Measurements from ENCODE around the gene MCIDAS. TPM values are rescaled to one million over a fixed set of nuclear protein-coding genes. Genes with fewer than 3 reads are reported as not detected.
A peak's percentile ranks its signal among the peaks of the same experiment; 100 is the strongest.

Gene MCIDAS
- polyA plus RNA-seq, 3 donors, result not detected

DNA sequence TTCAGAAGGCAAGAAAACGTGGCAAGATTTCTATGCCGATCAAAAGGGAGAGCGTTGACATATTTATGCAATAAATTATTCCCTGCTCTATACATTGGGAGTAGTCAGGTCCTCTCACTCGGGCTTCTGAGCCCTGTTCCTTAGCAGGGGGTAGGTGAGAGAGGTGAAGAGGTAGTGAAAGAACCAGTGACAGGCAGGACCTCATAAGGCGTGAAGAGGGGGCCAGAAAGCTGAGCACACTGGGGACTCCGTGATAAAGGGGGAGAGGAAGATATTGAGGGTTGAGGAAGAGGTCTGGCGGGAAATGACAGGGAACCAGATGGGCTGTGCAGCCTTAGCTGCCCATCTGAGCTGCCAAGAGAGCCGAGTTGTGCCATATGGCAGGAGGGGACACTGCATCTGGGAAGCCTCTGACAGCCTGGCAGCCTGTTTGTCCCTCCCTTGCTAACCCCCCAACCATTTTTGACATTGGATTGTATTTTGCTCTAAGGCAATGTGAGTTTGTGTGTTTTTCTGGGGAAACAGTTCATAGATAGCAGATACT is 53.4 kb downstream of the MCIDAS start:
- Mint-ChIP-seq H3K4me1 (peaks cover 36% of the 10 kb centered on the region), H3K27me3 (ENCODE audit: low read depth in 3 of 3) (peaks cover 66 to 78% (median 71%) of the 10 kb centered on the region in 3 donors), H3K9me3 (peaks cover 2 to 22% (median 7%) of the 10 kb centered on the region in 7 donors), H3K4me3 (peak overlapping the region; percentile 77 to 94), H3K36me3 (peaks cover 0 to 7% of the 10 kb centered on the region in 2 donors), H3K27ac (peak overlapping the region in 4 of 7 donors; percentile 56 to 81 (median 68))
- DNase-seq, result no peak
- Histone ChIP-seq H3K9me3 (replicated peaks in 1 of 2; ENCODE audit: control insufficient read depth in 1 of 2, insufficient read depth in 1 of 2, low read length in 2 of 2) (peaks cover 0 to 13% of the 10 kb centered on the region in 2 donors), H3K36me3 (replicated peaks in 1 of 2; ENCODE audit: control insufficient read depth in 1 of 2, insufficient read depth in 2 of 2, low read length in 2 of 2) (no peaks in the 10 kb centered on the region), H3K27ac (ENCODE audit: low read depth in 1 of 2, low read length in 2 of 2) (peak overlapping the region in 1 of 2 donors; percentile 21), H4K20me1 (ENCODE audit: insufficient read depth, low read length) (no peaks in the 10 kb centered on the region), H3K27me3 (ENCODE audit: control insufficient read depth in 2 of 2, insufficient read depth in 2 of 2, low read length in 2 of 2) (peaks cover 60 to 78% of the 10 kb centered on the region in 2 donors), H3K4me3 (replicated peaks in 1 of 3; ENCODE audit: low read depth in 2 of 3, low read length in 3 of 3) (peak overlapping the region; percentile 41 to 73 (median 55)), H3K79me2 (ENCODE audit: insufficient read depth, low read length) (no peaks in the 10 kb centered on the region), H3K4me1 (ENCODE audit: control insufficient read depth in 1 of 2, insufficient read depth in 2 of 2, low read length in 2 of 2) (peaks cover 32 to 34% of the 10 kb centered on the region in 2 donors), H3K9ac (ENCODE audit: insufficient read depth, low read length, poor library complexity, severe bottlenecking) (no peak overlapping the region), H3K4me2 (replicated peaks; ENCODE audit: extremely low read depth, low read length, poor library complexity, severe bottlenecking) (peak overlapping the region; percentile 77), H2AFZ (ENCODE audit: insufficient read depth, low read depth, low read length, poor library complexity, severe bottlenecking) (peak overlapping the region; percentile 73)
- WGBS (ENCODE audit: insufficient coverage), result 0% methylated on average over 4 of the region's 8 CpGs
- TF ChIP-seq, protein P1, sequence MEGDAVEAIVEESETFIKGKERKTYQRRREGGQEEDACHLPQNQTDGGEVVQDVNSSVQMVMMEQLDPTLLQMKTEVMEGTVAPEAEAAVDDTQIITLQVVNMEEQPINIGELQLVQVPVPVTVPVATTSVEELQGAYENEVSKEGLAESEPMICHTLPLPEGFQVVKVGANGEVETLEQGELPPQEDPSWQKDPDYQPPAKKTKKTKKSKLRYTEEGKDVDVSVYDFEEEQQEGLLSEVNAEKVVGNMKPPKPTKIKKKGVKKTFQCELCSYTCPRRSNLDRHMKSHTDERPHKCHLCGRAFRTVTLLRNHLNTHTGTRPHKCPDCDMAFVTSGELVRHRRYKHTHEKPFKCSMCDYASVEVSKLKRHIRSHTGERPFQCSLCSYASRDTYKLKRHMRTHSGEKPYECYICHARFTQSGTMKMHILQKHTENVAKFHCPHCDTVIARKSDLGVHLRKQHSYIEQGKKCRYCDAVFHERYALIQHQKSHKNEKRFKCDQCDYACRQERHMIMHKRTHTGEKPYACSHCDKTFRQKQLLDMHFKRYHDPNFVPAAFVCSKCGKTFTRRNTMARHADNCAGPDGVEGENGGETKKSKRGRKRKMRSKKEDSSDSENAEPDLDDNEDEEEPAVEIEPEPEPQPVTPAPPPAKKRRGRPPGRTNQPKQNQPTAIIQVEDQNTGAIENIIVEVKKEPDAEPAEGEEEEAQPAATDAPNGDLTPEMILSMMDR (IDR thresholded peaks at IDR 0.05), result no peak
- intact Hi-C loops (cut with micrococcal nuclease), result no loop called here

DNA sequence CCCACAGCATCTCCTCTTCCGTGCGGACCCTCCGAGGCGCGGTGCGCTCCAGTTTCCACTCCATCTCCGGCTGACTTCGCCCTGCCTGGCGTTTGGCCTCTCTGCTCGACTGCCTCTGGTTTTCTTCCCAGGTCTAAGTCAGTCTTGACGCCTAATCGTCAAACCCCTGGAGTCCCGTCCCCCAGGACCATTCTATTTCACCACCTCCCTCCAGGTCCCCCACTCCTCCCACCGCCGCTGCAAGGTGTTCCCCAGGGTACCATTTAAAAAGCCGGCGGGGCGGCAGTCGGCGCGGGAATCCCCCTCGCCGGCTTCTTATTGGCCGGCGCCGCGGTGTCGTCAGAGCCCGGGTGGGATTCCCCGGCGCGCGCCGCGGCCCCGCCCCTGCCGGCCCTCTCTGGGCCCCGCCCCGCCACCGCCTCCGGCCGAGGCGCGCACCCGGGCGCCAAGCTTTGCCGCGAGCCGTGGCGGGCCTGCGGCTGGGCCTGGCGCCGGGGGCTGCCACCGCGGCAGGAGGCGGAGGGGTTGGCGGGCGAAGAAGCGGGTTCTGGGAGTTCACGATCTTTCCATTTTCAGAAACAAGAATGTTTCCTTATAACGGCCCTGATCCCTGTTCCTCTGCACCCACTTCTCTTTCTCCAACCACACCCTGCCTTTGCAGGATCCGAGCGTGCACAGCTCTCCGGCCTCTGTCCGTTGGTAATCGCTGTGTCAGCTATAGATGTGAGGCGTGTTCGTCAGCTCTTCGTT is 54.0 kb downstream of the MCIDAS start, which contains the start of gene CDC20B:
Gene CDC20B (minus strand): TSS at position 241 of the 750 bp plus-strand sequence. CDS start 177 bp downstream, at position 64.
- H4K20me1 ChIP-seq (ENCODE audit: insufficient read depth, low read length), result no peaks in the 10 kb centered on the region
- peak within 1 kb of the TSS; percentile 48 to 73 (median 55) for H3K4me3 ChIP-seq (replicated peaks in 1 of 3; ENCODE audit: low read depth in 2 of 3, low read length in 3 of 3)
- H3K36me3 ChIP-seq (replicated peaks in 1 of 2; ENCODE audit: control insufficient read depth in 1 of 2, insufficient read depth in 2 of 2, low read length in 2 of 2), result no peaks in the 10 kb centered on the region
- TF ChIP-seq, protein P1 (IDR thresholded peaks at IDR 0.05), result no peak
- H3K9ac ChIP-seq (ENCODE audit: insufficient read depth, low read length, poor library complexity, severe bottlenecking), result peak within 1 kb of the TSS; percentile 38
- peak within 1 kb of the TSS; percentile 80 for H2AFZ ChIP-seq (ENCODE audit: insufficient read depth, low read depth, low read length, poor library complexity, severe bottlenecking)
- Mint-ChIP-seq H3K9me3 (peaks cover 2 to 22% (median 7%) of the 10 kb centered on the region in 7 donors), H3K36me3 (peaks cover 0 to 6% of the 10 kb centered on the region in 2 donors), H3K4me1 (peaks cover 36% of the 10 kb centered on the region), H3K27ac (peak within 1 kb of the TSS; percentile 50 to 91 (median 80)), H3K27me3 (ENCODE audit: low read depth in 3 of 3) (peaks cover 68 to 79% (median 70%) of the 10 kb centered on the region in 3 donors), H3K4me3 (peak within 1 kb of the TSS; percentile 84 to 94)
- peak within 1 kb of the TSS in 1 of 2 donors; percentile 60 for H3K27ac ChIP-seq (ENCODE audit: low read depth in 1 of 2, low read length in 2 of 2)
- H3K79me2 ChIP-seq (ENCODE audit: insufficient read depth, low read length), result no peaks in the 10 kb centered on the region
- DNase-seq, result peak; percentile 55 to 79 (median 57)
- WGBS (ENCODE audit: insufficient coverage), result under 1% methylated on average over 57 of the region's 69 CpGs
- peaks cover 57 to 78% of the 10 kb centered on the region in 2 donors for H3K27me3 ChIP-seq (ENCODE audit: control insufficient read depth in 2 of 2, insufficient read depth in 2 of 2, low read length in 2 of 2)
- H3K4me2 ChIP-seq (replicated peaks; ENCODE audit: extremely low read depth, low read length, poor library complexity, severe bottlenecking), result peak within 1 kb of the TSS; percentile 77
- H3K9me3 ChIP-seq (replicated peaks in 1 of 2; ENCODE audit: control insufficient read depth in 1 of 2, insufficient read depth in 1 of 2, low read length in 2 of 2), result peaks cover 0 to 13% of the 10 kb centered on the region in 2 donors
- intact Hi-C loops (cut with micrococcal nuclease), result no loop called here
- H3K4me1 ChIP-seq (ENCODE audit: control insufficient read depth in 1 of 2, insufficient read depth in 2 of 2, low read length in 2 of 2), result peaks cover 32 to 34% of the 10 kb centered on the region in 2 donors
